Endometrium (tissue), 2 donors: ENCODE data around the gene FEM1C.

Source experiments
- FAIRE-seq: peaks from 2 replicates; lab custom pipeline; 2012; peaks lifted over from hg19 to GRCh38; lab: Jason Lieb, UNC
- donor health status: control.
- donor health status: control.

FEM1C gene

GRCh38 chr5:115477581-115477980 is 67.0 kb downstream of the FEM1C start:
- FAIRE-seq = no peak

- FAIRE-seq = no peak
Measured at GRCh38 chr5:115475788-115476187, 68.8 kb downstream of the FEM1C start.

- no peak for FAIRE-seq
Measured at GRCh38 chr5:115472271-115473025, 72.1 kb downstream of the FEM1C start.

GRCh38 chr5:115471345-115472063 is 73.1 kb downstream of the FEM1C start:
- no peak for FAIRE-seq

GRCh38 chr5:115470921-115471320 is 73.7 kb downstream of the FEM1C start:
- FAIRE-seq = no peak
